Measurements from ENCODE around the gene TRIM46.
"Not testable (repeated sequence)": the region's sequence is repeated elsewhere in the genome, so short reads cannot be mapped to it uniquely, and the experiment has no call there.

Gene TRIM46

GRCh38 chr1:155207806-155208540, 34.3 kb downstream of the TRIM46 start, which contains the start of gene THBS3:
Gene THBS3 (minus strand): TSS chr1:155207897. CDS start chr1:155207876, 21 bp downstream.
- peak; percentile 56 for DNase-seq

GRCh38 chr1:155208541-155209311, 35.1 kb downstream of the TRIM46 start, which contains the start of gene MTX1:
Gene MTX1 (plus strand): TSS chr1:155208695. CDS start chr1:155208805, 110 bp downstream.
- DNase-seq = peak; percentile 81

- DNase-seq = no peak
These were observed 35.7 kb downstream of the TRIM46 start for GRCh38 chr1:155209312-155209721.

- DNase-seq = no peak
These were observed 36.9 kb downstream of the TRIM46 start for GRCh38 chr1:155210314-155211104.

GRCh38 chr1:155211381-155212050, 37.9 kb downstream of the TRIM46 start:
- not testable (repeated sequence) for DNase-seq

GRCh38 chr1:155212051-155212440, 38.4 kb downstream of the TRIM46 start:
- not testable (repeated sequence) for DNase-seq

- not testable (repeated sequence) for DNase-seq
These were observed 41.1 kb downstream of the TRIM46 start for GRCh38 chr1:155214702-155215101.

- DNase-seq = no peak
These were observed 45.4 kb downstream of the TRIM46 start for GRCh38 chr1:155218854-155219591.

GRCh38 chr1:155219592-155220031, 46.0 kb downstream of the TRIM46 start:
- no peak for DNase-seq

- DNase-seq = not testable (repeated sequence)
These were observed 46.7 kb downstream of the TRIM46 start for GRCh38 chr1:155220211-155220965.

GRCh38 chr1:155223047-155223446, 49.4 kb downstream of the TRIM46 start:
- DNase-seq = no peak

- not testable (repeated sequence) for DNase-seq
These were observed 51.7 kb downstream of the TRIM46 start for GRCh38 chr1:155225404-155225759.

GRCh38 chr1:155226188-155226909, 52.7 kb downstream of the TRIM46 start:
- DNase-seq = peak; percentile 69

- peak; percentile 69 for DNase-seq
These were observed 53.2 kb downstream of the TRIM46 start for GRCh38 chr1:155226910-155227260.

- DNase-seq = peak; percentile 100
These were observed 53.8 kb downstream of the TRIM46 start for GRCh38 chr1:155227261-155228095.

GRCh38 chr1:155228096-155228427, 54.4 kb downstream of the TRIM46 start:
- no peak for DNase-seq

GRCh38 chr1:155231302-155231701, 57.7 kb downstream of the TRIM46 start:
- DNase-seq = not testable (repeated sequence)

GRCh38 chr1:155232001-155232978, 58.6 kb downstream of the TRIM46 start:
- DNase-seq = not testable (repeated sequence)
